ENCODE measurements around the gene TTC7B. TPM values are rescaled to one million over a fixed set of nuclear protein-coding genes. Genes with fewer than 3 reads are reported as not detected.

The TTC7B gene
- total and polyA plus RNA-seq, 2 donors (not counting 1 experiment from before 2014, with no cell fraction given), result 18.8 to 37.5 TPM

DNA sequence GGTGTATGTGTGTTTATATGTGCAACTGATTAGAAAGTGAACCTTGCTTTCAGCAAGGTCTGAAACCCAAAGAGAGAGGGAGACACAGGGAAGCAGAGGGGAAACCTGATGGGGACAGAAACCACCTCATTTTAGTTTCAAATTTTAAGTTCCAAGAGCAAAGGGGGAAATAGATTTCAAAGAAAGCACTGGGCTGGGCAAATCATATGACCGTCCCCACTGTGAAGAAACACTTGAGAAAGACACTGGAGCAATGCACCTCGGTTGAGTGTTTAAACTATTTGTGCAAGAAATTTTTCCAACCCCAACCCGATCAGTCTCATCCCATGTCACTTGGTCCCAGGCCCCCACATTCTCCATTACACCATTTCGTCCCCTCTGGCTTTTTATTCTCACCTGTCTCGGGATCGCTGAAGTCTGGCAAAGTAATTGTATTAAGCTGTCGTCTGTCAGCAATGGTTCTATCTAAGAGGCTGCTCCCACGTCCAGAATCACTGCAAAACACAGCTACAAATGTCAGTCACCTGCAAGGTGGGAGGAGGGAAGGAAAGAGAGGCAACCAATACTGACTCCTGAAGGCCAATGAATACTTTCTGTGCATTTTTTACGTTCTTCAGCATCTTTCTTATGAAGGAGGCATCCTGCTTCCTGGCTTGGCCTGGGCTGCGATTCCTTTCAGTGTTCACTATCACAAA, 205.7 kb downstream of the TTC7B start:
- H3K9ac ChIP-seq (ENCODE audit: insufficient read depth, low read length), result no peak overlapping the region
- H4K20me1 ChIP-seq (ENCODE audit: control insufficient read depth, extremely low read depth, insufficient read depth, low read length), result no peaks in the 10 kb centered on the region
- H3K79me2 ChIP-seq (ENCODE audit: control insufficient read depth, insufficient read depth, low read length), result no peaks in the 10 kb centered on the region
- H2AFZ ChIP-seq (ENCODE audit: low read length), result no peak overlapping the region
- H3K27me3 ChIP-seq (ENCODE audit: control insufficient read depth, insufficient read depth, low read length), result no peaks in the 10 kb centered on the region
- no peak overlapping the region for H3K27ac ChIP-seq (ENCODE audit: insufficient read depth, low read length)
- no peak for TF ChIP-seq EZH2 (IDR thresholded peaks at IDR 0.05; ENCODE audit: low read length, missing control alignments)
- no peaks in the 10 kb centered on the region for H3K36me3 ChIP-seq (ENCODE audit: control insufficient read depth, insufficient read depth, low read length)
- H3K4me1 ChIP-seq (ENCODE audit: control insufficient read depth, extremely low read depth, insufficient read depth, low read length), result no peaks in the 10 kb centered on the region
- H3K9me3 ChIP-seq (ENCODE audit: control insufficient read depth, insufficient read depth, low read depth, low read length), result no peaks in the 10 kb centered on the region
- no peak overlapping the region for H3K4me2 ChIP-seq (ENCODE audit: extremely low read depth, insufficient read depth, low read length)
- no peak for DNase-seq (ENCODE audit: low read depth in 2 of 2)
- H3K4me3 ChIP-seq (replicated peaks in 1 of 4; ENCODE audit: control extremely low read depth in 1 of 4, insufficient read depth in 1 of 4, low read depth in 3 of 4, low read length in 4 of 4), result no peak overlapping the region

DNA sequence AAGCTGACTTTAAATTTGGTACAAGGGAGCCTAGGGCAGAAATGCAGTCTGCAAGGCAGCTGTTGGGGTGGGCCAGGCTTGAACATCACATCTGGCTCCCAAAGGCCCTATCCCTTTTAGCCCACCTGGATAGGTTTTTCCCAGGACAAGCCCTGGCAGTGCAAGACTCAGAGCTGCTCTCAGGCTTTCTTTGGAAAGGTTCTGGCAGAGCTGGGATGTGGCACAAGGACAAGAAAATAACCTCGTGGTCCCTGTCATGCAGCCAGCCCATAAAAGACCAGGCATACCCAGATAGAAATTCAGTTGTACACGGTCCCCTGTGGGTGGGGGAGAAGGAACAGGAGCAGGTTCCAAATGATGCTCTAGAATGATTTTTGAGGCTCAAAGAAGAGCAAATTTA, 206.9 kb downstream of the TTC7B start:
- H3K36me3 ChIP-seq (ENCODE audit: control insufficient read depth, insufficient read depth, low read length), result no peaks in the 10 kb centered on the region
- TF ChIP-seq, protein P1, sequence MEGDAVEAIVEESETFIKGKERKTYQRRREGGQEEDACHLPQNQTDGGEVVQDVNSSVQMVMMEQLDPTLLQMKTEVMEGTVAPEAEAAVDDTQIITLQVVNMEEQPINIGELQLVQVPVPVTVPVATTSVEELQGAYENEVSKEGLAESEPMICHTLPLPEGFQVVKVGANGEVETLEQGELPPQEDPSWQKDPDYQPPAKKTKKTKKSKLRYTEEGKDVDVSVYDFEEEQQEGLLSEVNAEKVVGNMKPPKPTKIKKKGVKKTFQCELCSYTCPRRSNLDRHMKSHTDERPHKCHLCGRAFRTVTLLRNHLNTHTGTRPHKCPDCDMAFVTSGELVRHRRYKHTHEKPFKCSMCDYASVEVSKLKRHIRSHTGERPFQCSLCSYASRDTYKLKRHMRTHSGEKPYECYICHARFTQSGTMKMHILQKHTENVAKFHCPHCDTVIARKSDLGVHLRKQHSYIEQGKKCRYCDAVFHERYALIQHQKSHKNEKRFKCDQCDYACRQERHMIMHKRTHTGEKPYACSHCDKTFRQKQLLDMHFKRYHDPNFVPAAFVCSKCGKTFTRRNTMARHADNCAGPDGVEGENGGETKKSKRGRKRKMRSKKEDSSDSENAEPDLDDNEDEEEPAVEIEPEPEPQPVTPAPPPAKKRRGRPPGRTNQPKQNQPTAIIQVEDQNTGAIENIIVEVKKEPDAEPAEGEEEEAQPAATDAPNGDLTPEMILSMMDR (conservative IDR thresholded peaks at IDR 0.05 in 1 of 2, IDR thresholded peaks at IDR 0.05 in 1 of 2; ENCODE audit: low read depth in 1 of 2, low read length in 2 of 2), result no peak
- no peak for TF ChIP-seq EZH2 (IDR thresholded peaks at IDR 0.05; ENCODE audit: low read length, missing control alignments)
- no peaks in the 10 kb centered on the region for H3K9me3 ChIP-seq (ENCODE audit: control insufficient read depth, insufficient read depth, low read depth, low read length)
- no peak overlapping the region for H3K27ac ChIP-seq (ENCODE audit: insufficient read depth, low read length)
- H3K4me1 ChIP-seq (ENCODE audit: control insufficient read depth, extremely low read depth, insufficient read depth, low read length), result no peaks in the 10 kb centered on the region
- H3K27me3 ChIP-seq (ENCODE audit: control insufficient read depth, insufficient read depth, low read length), result no peaks in the 10 kb centered on the region
- no peaks in the 10 kb centered on the region for H4K20me1 ChIP-seq (ENCODE audit: control insufficient read depth, extremely low read depth, insufficient read depth, low read length)
- no peaks in the 10 kb centered on the region for H3K79me2 ChIP-seq (ENCODE audit: control insufficient read depth, insufficient read depth, low read length)
- H3K9ac ChIP-seq (ENCODE audit: insufficient read depth, low read length), result no peak overlapping the region
- no peak overlapping the region for H3K4me2 ChIP-seq (ENCODE audit: extremely low read depth, insufficient read depth, low read length)
- DNase-seq (ENCODE audit: low read depth in 2 of 2), result no peak
- H2AFZ ChIP-seq (ENCODE audit: low read length), result no peak overlapping the region
- no peak overlapping the region for H3K4me3 ChIP-seq (replicated peaks in 1 of 4; ENCODE audit: control extremely low read depth in 1 of 4, insufficient read depth in 1 of 4, low read depth in 3 of 4, low read length in 4 of 4)

DNA sequence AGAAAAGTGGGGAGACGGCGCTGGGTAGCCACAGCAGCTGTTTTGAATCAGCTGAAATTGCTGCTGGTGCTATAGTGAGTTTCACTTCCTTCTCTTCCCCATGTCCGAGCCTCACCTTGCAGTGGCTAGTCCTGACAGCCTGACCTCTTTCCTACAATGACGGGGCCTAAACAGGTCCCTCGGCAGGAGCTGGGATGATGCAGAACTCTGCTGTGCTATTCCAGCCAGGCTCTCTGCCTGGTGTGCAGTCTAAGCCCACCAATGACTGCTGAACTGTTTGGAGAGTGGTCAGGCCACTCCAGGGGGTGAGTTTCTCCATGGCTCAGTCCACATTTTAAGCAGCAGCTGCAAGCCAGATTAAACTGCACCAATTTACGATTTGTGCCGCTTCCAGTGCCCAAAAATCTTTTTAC, 207.3 kb downstream of the TTC7B start:
- no peaks in the 10 kb centered on the region for H3K36me3 ChIP-seq (ENCODE audit: control insufficient read depth, insufficient read depth, low read length)

More for the DNA sequence above, 207.3 kb downstream of the TTC7B start:
- Histone ChIP-seq H3K4me2 (ENCODE audit: extremely low read depth, insufficient read depth, low read length) (no peak overlapping the region), H3K27me3 (ENCODE audit: control insufficient read depth, insufficient read depth, low read length) (no peaks in the 10 kb centered on the region), H3K9me3 (ENCODE audit: control insufficient read depth, insufficient read depth, low read depth, low read length) (no peaks in the 10 kb centered on the region), H4K20me1 (ENCODE audit: control insufficient read depth, extremely low read depth, insufficient read depth, low read length) (no peaks in the 10 kb centered on the region), H3K9ac (ENCODE audit: insufficient read depth, low read length) (no peak overlapping the region), H3K4me3 (replicated peaks in 1 of 4; ENCODE audit: control extremely low read depth in 1 of 4, insufficient read depth in 1 of 4, low read depth in 3 of 4, low read length in 4 of 4) (no peak overlapping the region), H3K27ac (ENCODE audit: insufficient read depth, low read length) (no peak overlapping the region), H2AFZ (ENCODE audit: low read length) (no peak overlapping the region), H3K79me2 (ENCODE audit: control insufficient read depth, insufficient read depth, low read length) (no peaks in the 10 kb centered on the region), H3K4me1 (ENCODE audit: control insufficient read depth, extremely low read depth, insufficient read depth, low read length) (no peaks in the 10 kb centered on the region)
- no peak for TF ChIP-seq EZH2 (IDR thresholded peaks at IDR 0.05; ENCODE audit: low read length, missing control alignments)
- TF ChIP-seq, protein P1 (conservative IDR thresholded peaks at IDR 0.05 in 1 of 2, IDR thresholded peaks at IDR 0.05 in 1 of 2; ENCODE audit: low read depth in 1 of 2, low read length in 2 of 2), result no peak
- DNase-seq (ENCODE audit: low read depth in 2 of 2), result no peak

Measured in fibroblast of lung (primary cell).